Lower lobe of right lung (tissue), 2 donors: ENCODE measurements around the gene LEMD1. TPM values are rescaled to one million over a fixed set of nuclear protein-coding genes. Genes with fewer than 3 reads are reported as not detected.

Experiments used
- ATAC-seq, 2 donors: fragments of 200-7000 bp; cut with Tn5 transposase; one replicate each; pipeline ENCODE4 v1.9.1; 2020 to 2022; ENCODE audit warnings: mild to moderate bottlenecking in 2 of 2, moderate library complexity in 2 of 2
- DNase-seq: peaks from one replicate; pipeline ENCODE4 v3.0.0-alpha.2; 2020
- H3K27ac ChIP-seq: fragments of 200-600 bp; one replicate; pipeline ENCODE4 v1.8.0; 2022
- H3K27me3 ChIP-seq: fragments of 200-600 bp; one replicate; pipeline ENCODE4 v1.8.0; 2022; ENCODE audit warnings: low read depth
- H3K36me3 ChIP-seq: fragments of 200-600 bp; one replicate; pipeline ENCODE4 v1.8.0; 2022; ENCODE audit warnings: mild to moderate bottlenecking
- H3K4me1 ChIP-seq: fragments of 200-600 bp; one replicate; pipeline ENCODE4 v1.8.0; 2022
- H3K4me3 ChIP-seq: fragments of 200-600 bp; one replicate; pipeline ENCODE4 v1.8.0; 2022; ENCODE audit warnings: mild to moderate bottlenecking
- H3K9me3 ChIP-seq: fragments of 200-600 bp; one replicate; pipeline ENCODE4 v1.8.0; 2022
- intact Hi-C: fragments of 100-400 bp; cut with DNase I; formaldehyde crosslinking; loops from one replicate; pipeline ENCODE4 v1.11.0; 2022
- total RNA-seq: library from RNA; stranded (reverse); fragmentation: NEBNext Ultra II Directional; extraction: Animal tissue kit (Norgen Biotek cat#: 25700); gene quantifications from one replicate; pipeline ENCODE4 v1.2.1, GENCODE V29; 2021
- TF ChIP-seq, protein P1 (sequence below): fragments of 200-600 bp; IDR thresholded peaks from one replicate; pipeline ENCODE4 v1.8.0; 2022; ENCODE audit warnings: antibody characterized with exemption, mild to moderate bottlenecking
- donor health status: DM: no; HTN: yes; CAD: no; lungs with severe emphysema.

LEMD1 gene
- total RNA-seq, 1 donor from 2014 or later = not detected

DNA sequence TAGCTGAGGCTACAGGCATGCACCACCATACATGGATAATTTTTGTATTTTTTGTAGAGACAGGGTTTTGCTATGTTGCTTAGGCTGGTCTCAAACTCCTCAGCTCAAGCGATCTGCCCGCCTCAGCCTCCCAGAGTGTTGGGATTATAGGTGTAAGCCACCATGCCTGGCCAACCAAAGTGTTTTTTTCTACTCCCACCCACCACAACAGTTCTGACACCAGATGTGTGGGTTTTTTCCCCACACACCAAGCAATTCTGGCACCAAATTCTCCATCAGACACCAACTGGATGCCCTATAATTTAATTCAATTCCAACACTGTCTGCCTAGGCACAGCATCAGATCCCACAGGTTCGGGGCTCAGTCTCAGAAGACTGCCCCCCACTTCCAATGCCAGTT, 44.5 kb downstream of the LEMD1 start:
- H3K4me1 ChIP-seq = peaks cover 25% of the 10 kb centered on the region
- TF ChIP-seq, protein P1, sequence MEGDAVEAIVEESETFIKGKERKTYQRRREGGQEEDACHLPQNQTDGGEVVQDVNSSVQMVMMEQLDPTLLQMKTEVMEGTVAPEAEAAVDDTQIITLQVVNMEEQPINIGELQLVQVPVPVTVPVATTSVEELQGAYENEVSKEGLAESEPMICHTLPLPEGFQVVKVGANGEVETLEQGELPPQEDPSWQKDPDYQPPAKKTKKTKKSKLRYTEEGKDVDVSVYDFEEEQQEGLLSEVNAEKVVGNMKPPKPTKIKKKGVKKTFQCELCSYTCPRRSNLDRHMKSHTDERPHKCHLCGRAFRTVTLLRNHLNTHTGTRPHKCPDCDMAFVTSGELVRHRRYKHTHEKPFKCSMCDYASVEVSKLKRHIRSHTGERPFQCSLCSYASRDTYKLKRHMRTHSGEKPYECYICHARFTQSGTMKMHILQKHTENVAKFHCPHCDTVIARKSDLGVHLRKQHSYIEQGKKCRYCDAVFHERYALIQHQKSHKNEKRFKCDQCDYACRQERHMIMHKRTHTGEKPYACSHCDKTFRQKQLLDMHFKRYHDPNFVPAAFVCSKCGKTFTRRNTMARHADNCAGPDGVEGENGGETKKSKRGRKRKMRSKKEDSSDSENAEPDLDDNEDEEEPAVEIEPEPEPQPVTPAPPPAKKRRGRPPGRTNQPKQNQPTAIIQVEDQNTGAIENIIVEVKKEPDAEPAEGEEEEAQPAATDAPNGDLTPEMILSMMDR = no peak
- DNase-seq (no peak), ATAC-seq (no peak)
- H3K4me3 ChIP-seq = no peak overlapping the region
- no peaks in the 10 kb centered on the region for H3K9me3 ChIP-seq
- H3K36me3 ChIP-seq = no peaks in the 10 kb centered on the region
- intact Hi-C loops = no loop called here
- peaks cover 5% of the 10 kb centered on the region for H3K27me3 ChIP-seq
- H3K27ac ChIP-seq = no peak overlapping the region

DNA sequence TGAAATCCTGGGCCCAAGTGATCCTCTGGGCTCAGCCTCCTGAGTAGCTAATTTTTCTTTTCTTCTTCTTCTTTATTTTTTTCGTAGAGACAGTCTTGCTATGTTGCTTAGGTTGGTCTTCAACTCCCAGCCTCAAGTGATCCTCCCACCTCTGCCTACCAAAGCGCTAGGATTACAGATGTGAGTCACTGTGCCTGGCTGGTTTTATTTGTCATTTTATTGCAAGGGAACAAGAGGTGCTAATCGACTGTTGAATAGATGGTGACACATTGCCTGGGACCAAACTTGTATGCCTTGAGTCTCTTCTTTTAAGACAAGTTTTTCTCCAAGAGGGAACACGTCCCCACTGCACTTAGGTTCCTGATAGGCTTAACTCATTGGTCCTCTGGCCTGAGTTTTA, 45.1 kb downstream of the LEMD1 start:
- Histone ChIP-seq H3K4me1 (peaks cover 26% of the 10 kb centered on the region), H3K36me3 (no peaks in the 10 kb centered on the region), H3K27me3 (peaks cover 5% of the 10 kb centered on the region), H3K9me3 (no peaks in the 10 kb centered on the region), H3K4me3 (no peak overlapping the region), H3K27ac (no peak overlapping the region)
- ATAC-seq = no peak
- DNase-seq = no peak
- intact Hi-C loops = no loop called here
- TF ChIP-seq, protein P1 = no peak

DNA sequence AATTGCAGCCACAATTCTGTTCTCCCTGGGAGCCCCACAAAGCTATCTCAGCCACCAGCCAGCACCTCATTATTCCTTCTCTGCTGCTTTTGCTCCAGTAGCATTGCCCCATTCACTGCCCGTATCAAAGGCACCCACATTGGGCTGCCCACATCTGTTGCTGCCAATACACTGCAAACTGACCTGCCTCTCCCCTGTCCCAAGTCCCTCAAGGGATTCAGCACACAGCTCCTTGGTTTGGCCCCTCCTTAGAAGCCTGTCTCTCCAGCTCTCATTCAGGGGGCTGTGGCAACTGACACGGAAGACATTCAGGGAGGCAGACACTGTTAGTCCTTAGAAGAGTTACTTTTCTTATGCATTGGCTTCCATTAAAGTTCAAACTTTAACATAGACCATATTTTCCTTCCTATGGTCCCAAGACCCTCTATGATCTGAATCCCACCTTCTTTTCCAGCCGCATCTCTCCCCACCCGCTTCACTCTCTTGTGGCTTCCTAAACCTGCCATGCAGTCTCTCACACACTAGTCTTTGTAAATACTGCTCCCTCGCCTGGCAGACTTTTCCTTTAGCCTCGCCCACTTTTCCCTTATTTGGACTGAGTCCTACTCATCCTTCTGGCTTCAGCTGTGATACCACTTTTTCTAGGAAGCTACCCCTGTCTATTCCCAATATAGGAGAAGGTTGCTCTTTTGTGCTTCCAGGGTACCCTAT, 45.9 kb downstream of the LEMD1 start:
- no peak for DNase-seq
- H3K36me3 ChIP-seq = no peaks in the 10 kb centered on the region
- no peak overlapping the region for H3K27ac ChIP-seq
- no peaks in the 10 kb centered on the region for H3K9me3 ChIP-seq
- peaks cover 26% of the 10 kb centered on the region for H3K4me1 ChIP-seq
- TF ChIP-seq, protein P1 = no peak
- peaks cover 5% of the 10 kb centered on the region for H3K27me3 ChIP-seq
- intact Hi-C loops = no loop called here
- ATAC-seq = peak; percentile 55 to 57
- H3K4me3 ChIP-seq = no peak overlapping the region

DNA sequence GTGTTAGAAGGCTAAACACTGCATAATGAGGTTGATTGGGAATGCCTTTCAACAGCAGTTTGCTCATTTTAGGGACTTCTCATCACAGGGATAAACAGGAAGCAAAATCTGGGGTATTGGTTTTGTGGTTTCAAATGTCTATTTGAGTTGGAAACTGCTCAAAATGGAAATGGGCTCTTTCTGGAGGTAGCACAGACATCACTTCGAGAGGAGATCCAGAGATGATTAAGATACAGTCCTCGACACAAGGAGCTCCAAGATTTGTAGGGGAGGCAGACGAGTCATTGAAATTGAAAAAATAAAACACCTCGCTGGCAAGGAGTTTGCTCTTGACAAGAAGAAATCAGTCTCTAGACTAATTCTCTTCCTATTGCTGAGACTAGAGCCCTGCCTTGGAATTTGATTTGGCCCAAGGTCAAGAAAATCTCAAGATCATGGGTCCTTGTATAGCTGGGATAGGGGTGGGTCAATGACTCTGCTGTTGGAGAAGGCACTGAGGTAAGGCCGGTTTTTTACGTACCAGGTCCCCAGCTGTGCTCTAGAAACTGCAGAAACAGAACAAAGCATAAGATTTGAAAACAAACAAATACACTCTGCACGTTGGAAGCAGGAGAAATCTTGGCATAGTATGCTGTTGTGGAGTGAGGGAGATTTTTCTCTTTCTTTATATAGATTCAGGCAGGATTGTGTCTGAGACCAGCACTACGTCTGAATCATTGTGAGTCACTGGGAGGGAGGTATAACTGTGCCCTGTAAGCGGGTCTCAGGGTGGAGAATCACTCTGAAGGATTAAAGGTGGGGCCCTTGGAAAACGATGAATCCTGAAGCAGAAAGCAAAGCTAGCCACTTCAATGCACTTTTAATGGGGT, 47.4 kb downstream of the LEMD1 start:
- Histone ChIP-seq H3K4me1 (peaks cover 26% of the 10 kb centered on the region), H3K36me3 (no peaks in the 10 kb centered on the region), H3K27me3 (peaks cover 5% of the 10 kb centered on the region), H3K27ac (no peak overlapping the region), H3K9me3 (no peaks in the 10 kb centered on the region), H3K4me3 (no peak overlapping the region)
- intact Hi-C loops = no loop called here
- DNase-seq (no peak), ATAC-seq (peak; percentile 78 to 79)
- TF ChIP-seq, protein P1 = no peak

DNA sequence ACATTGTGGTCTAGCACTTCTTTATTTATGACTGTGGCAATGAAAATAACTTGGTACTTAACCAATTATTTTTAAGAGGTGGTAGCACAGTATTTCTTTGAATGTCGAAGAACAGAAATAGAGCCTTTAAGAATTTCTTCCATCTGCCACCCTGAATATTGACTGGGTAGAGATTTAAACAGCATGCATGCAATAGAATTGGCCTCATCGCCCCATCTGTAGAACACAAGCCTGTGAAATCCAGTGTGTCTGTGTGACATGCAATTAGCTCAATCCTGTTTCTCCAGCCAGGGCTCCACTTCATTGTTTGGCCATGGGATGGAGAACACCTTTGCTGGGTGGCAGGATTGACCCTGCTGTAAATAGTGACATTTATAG, 48.1 kb downstream of the LEMD1 start:
- intact Hi-C loops = no loop called here
- Histone ChIP-seq H3K27me3 (peaks cover 5% of the 10 kb centered on the region), H3K4me3 (no peak overlapping the region), H3K4me1 (peaks cover 26% of the 10 kb centered on the region), H3K27ac (no peak overlapping the region), H3K9me3 (no peaks in the 10 kb centered on the region), H3K36me3 (no peaks in the 10 kb centered on the region)
- TF ChIP-seq, protein P1 = no peak
- DNase-seq = no peak
- ATAC-seq = no peak
